ENCODE data around the gene NPB.

The NPB gene

DNA sequence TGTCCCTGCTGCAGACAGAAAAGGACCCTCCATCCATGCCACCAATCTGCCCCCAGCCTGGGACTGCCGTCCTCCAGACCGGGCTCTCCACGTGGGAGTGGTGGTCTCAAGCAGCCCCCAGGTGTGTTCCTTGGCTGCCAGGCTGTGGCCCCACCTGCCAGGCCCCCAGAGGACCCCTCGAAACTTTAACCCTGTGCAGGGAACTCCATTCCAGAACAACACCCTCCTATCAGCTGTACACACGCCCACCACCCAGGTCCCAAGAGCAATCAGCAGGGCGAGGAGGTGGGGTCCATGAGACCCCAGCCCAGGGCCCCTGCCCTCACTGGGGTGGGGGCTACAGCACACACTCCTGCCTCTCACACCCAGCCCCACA is 33.7 kb downstream of the NPB start:
- no peak overlapping the region for H3K27ac ChIP-seq (ENCODE audit: low read length)
- no CpG with 5 or more reads among the region's 6 CpGs for WGBS (ENCODE audit: insufficient coverage, insufficient read length)
- H3K4me3 ChIP-seq (ENCODE audit: low read length): no peak overlapping the region

GRCh38 chr17:81939218-81939617 is 37.2 kb downstream of the NPB start:
- no peak overlapping the region for H3K27ac ChIP-seq (ENCODE audit: low read length)
- no CpG with 5 or more reads among the region's 15 CpGs for WGBS (ENCODE audit: insufficient coverage, insufficient read length)
- no peak overlapping the region for H3K4me3 ChIP-seq (ENCODE audit: low read length)

More for the DNA sequence above, 33.7 kb downstream of the NPB start:
- DNase-seq (ENCODE audit: low read depth, low spot score): no peak
- peaks cover 4% of the 10 kb centered on the region for H3K4me1 ChIP-seq (ENCODE audit: control insufficient read depth, insufficient read depth, low read length)
- H3K36me3 ChIP-seq (ENCODE audit: control insufficient read depth, insufficient read depth, low read length): peaks cover 10% of the 10 kb centered on the region
- no peaks in the 10 kb centered on the region for H3K9me3 ChIP-seq (ENCODE audit: control insufficient read depth, insufficient read depth, low read length)
- no peaks in the 10 kb centered on the region for H3K27me3 ChIP-seq (ENCODE audit: control insufficient read depth, insufficient read depth, low read length)

GRCh38 chr17:81939881-81940385 is 37.9 kb downstream of the NPB start:
- no CpG with 5 or more reads among the region's 21 CpGs for WGBS (ENCODE audit: insufficient coverage, insufficient read length)
- H3K9me3 ChIP-seq (ENCODE audit: control insufficient read depth, insufficient read depth, low read length): no peaks in the 10 kb centered on the region
- no peaks in the 10 kb centered on the region for H3K27me3 ChIP-seq (ENCODE audit: control insufficient read depth, insufficient read depth, low read length)
- peaks cover 5% of the 10 kb centered on the region for H3K36me3 ChIP-seq (ENCODE audit: control insufficient read depth, insufficient read depth, low read length)
- H3K27ac ChIP-seq (ENCODE audit: low read length): no peak overlapping the region
- peaks cover 15% of the 10 kb centered on the region for H3K4me1 ChIP-seq (ENCODE audit: control insufficient read depth, insufficient read depth, low read length)
- no peak for DNase-seq (ENCODE audit: low read depth, low spot score)
- no peak overlapping the region for H3K4me3 ChIP-seq (ENCODE audit: low read length)

More at GRCh38 chr17:81939218-81939617, 37.2 kb downstream of the NPB start:
- Histone ChIP-seq H3K36me3 (ENCODE audit: control insufficient read depth, insufficient read depth, low read length) (peaks cover 10% of the 10 kb centered on the region), H3K9me3 (ENCODE audit: control insufficient read depth, insufficient read depth, low read length) (no peaks in the 10 kb centered on the region), H3K4me1 (ENCODE audit: control insufficient read depth, insufficient read depth, low read length) (peaks cover 15% of the 10 kb centered on the region), H3K27me3 (ENCODE audit: control insufficient read depth, insufficient read depth, low read length) (no peaks in the 10 kb centered on the region)
- no peak for DNase-seq (ENCODE audit: low read depth, low spot score)

GRCh38 chr17:81940538-81941483 is 38.8 kb downstream of the NPB start:
- WGBS (ENCODE audit: insufficient coverage, insufficient read length): no CpG with 5 or more reads among the region's 56 CpGs
- Histone ChIP-seq H3K9me3 (ENCODE audit: control insufficient read depth, insufficient read depth, low read length) (no peaks in the 10 kb centered on the region), H3K27me3 (ENCODE audit: control insufficient read depth, insufficient read depth, low read length) (no peaks in the 10 kb centered on the region), H3K36me3 (ENCODE audit: control insufficient read depth, insufficient read depth, low read length) (no peaks in the 10 kb centered on the region), H3K4me3 (ENCODE audit: low read length) (no peak overlapping the region), H3K4me1 (ENCODE audit: control insufficient read depth, insufficient read depth, low read length) (peaks cover 14% of the 10 kb centered on the region), H3K27ac (ENCODE audit: low read length) (no peak overlapping the region)
- no peak for DNase-seq (ENCODE audit: low read depth, low spot score)

DNA sequence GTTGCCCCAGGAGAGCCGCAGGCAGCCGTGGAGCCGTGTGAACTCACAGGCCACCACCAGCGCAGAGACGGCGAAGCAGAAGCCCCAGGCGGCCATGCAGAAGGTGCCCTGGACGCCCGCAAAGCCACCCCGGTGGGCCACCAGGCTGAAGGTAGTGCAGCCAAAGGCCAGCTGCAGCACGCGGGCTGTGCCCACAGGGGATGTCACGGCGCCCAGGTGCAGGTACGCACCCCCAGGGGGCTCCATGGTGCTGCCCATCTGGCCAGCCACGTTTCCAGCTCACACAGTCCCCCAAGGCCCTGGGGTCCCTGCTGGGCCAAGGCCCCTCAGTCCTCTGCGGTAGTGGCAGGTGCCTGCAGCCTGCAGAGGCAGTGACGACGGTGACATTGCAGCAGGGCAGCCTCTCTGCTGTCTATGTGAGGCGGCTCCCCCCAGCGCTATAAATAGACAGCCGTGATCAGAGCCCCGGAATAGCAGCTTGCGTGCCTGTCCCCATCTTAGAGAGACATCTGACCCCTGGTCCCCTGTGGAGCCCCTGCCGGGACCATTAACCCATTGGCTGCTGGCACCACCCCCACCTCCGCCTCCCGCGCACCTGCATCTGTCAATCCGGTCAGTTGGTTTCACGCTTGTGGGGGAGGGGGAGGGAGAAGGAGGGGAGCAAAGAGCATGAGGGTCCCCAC is 39.6 kb downstream of the NPB start:
- no CpG with 5 or more reads among the region's 30 CpGs for WGBS (ENCODE audit: insufficient coverage, insufficient read length)
- DNase-seq (ENCODE audit: low read depth, low spot score): no peak
- peaks cover 11% of the 10 kb centered on the region for H3K4me1 ChIP-seq (ENCODE audit: control insufficient read depth, insufficient read depth, low read length)
- H3K9me3 ChIP-seq (ENCODE audit: control insufficient read depth, insufficient read depth, low read length): no peaks in the 10 kb centered on the region
- H3K27ac ChIP-seq (ENCODE audit: low read length): no peak overlapping the region
- no peak overlapping the region for H3K4me3 ChIP-seq (ENCODE audit: low read length)
- no peaks in the 10 kb centered on the region for H3K36me3 ChIP-seq (ENCODE audit: control insufficient read depth, insufficient read depth, low read length)
- no peaks in the 10 kb centered on the region for H3K27me3 ChIP-seq (ENCODE audit: control insufficient read depth, insufficient read depth, low read length)

DNA sequence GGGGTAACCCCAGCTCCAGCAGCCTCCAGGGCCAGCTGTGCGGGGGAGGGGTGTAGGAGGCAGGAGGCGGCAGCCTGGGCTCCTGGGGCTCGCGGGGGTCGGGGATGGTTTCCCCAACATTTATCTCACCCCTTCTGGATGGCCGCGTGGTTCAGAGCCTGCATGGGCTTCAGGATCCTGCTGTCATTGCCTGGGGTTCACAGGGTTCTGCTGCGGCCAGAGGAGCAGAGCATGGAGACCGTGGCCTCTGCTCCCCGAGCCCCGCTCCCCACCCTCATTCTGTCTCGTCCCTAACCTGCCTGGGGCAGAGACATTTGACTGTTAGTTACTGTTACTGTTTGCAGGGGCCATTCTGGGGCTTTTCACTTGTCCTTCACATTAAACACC is 40.1 kb downstream of the NPB start:
- no CpG with 5 or more reads among the region's 12 CpGs for WGBS (ENCODE audit: insufficient coverage, insufficient read length)
- Histone ChIP-seq H3K36me3 (ENCODE audit: control insufficient read depth, insufficient read depth, low read length) (no peaks in the 10 kb centered on the region), H3K4me3 (ENCODE audit: low read length) (no peak overlapping the region), H3K4me1 (ENCODE audit: control insufficient read depth, insufficient read depth, low read length) (peaks cover 11% of the 10 kb centered on the region), H3K9me3 (ENCODE audit: control insufficient read depth, insufficient read depth, low read length) (no peaks in the 10 kb centered on the region), H3K27me3 (ENCODE audit: control insufficient read depth, insufficient read depth, low read length) (no peaks in the 10 kb centered on the region), H3K27ac (ENCODE audit: low read length) (no peak overlapping the region)
- DNase-seq (ENCODE audit: low read depth, low spot score): no peak

DNA sequence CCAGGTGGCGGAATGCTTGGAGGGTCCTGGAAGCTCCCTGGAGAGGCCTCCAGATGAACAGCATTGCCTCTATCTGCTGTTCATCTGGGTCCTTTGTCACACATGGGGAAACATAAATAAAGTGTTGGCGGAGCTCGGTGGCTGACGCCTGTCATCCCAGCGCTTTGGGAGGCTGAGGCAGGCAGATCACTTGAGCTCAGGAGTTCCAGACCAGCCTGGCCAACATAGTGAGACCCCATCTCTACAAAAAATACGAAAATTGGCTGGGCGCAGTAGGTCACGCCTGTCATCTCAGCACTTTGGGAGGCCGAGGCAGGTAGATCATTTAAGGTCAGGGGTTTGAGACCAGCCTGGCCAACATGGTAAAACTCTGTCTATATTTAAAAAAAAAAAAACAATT is 42.8 kb downstream of the NPB start:
- peaks cover 11% of the 10 kb centered on the region for H3K4me1 ChIP-seq (ENCODE audit: control insufficient read depth, insufficient read depth, low read length)
- WGBS (ENCODE audit: insufficient coverage, insufficient read length): no CpG with 5 or more reads among the region's 9 CpGs
- no peaks in the 10 kb centered on the region for H3K36me3 ChIP-seq (ENCODE audit: control insufficient read depth, insufficient read depth, low read length)
- no peak for DNase-seq (ENCODE audit: low read depth, low spot score)
- H3K4me3 ChIP-seq (ENCODE audit: low read length): no peak overlapping the region
- H3K9me3 ChIP-seq (ENCODE audit: control insufficient read depth, insufficient read depth, low read length): no peaks in the 10 kb centered on the region
- no peak overlapping the region for H3K27ac ChIP-seq (ENCODE audit: low read length)
- H3K27me3 ChIP-seq (ENCODE audit: control insufficient read depth, insufficient read depth, low read length): no peaks in the 10 kb centered on the region

- no peak for DNase-seq (ENCODE audit: low read depth, low spot score)
- Histone ChIP-seq H3K27me3 (ENCODE audit: control insufficient read depth, insufficient read depth, low read length) (no peaks in the 10 kb centered on the region), H3K9me3 (ENCODE audit: control insufficient read depth, insufficient read depth, low read length) (no peaks in the 10 kb centered on the region), H3K4me3 (ENCODE audit: low read length) (no peak within 1 kb of the TSS), H3K36me3 (ENCODE audit: control insufficient read depth, insufficient read depth, low read length) (no peaks in the 10 kb centered on the region), H3K4me1 (ENCODE audit: control insufficient read depth, insufficient read depth, low read length) (no peaks in the 10 kb centered on the region; the same call in 1 of the 2 replicates), H3K27ac (ENCODE audit: low read length) (no peak within 1 kb of the TSS)
- WGBS (ENCODE audit: insufficient coverage, insufficient read length): no CpG with 5 or more reads among the region's 13 CpGs
These were observed 45.2 kb downstream of the NPB start, which contains the start of gene MYADML2 for GRCh38 chr17:81947189-81947588. TSS of gene MYADML2 (minus strand) at chr17:81947233. CDS start at chr17:81941741, 5,492 bp downstream.

DNA sequence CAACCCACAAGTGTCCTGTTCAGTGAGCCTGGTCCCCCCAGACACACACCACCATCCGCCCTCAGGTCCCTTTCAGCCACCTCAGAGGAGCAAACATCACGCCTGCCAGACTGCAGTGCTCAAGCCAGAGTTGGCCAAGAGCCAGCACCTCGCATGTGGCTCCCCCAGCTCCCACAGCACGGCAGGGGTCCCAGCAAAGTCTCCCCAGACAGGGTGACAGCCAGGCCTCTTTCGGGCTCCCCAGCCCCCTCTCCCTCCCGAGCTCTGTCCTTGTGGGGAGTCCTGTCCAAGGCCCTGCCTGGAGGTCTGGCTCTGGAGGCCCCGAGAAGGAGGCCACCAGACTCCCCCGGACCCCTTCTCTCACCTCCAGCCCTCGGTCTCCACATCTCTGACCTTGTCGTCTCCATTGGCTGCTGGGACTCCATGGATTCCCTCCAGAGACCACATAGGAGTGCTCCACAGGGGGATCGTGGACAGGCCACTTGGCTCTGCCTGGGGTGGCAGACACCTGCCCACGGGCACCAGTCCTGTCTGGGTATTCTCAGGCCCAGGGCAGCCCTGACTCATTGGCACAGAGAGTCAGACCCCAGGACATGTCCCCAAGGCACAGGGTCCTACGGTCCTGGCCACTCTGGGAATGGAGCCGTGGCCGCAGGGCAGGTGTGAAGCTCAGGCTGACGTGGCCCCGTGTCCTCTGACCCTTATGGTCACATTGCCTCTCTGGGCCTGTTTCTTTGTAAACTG is 46.8 kb downstream of the NPB start:
- Histone ChIP-seq H3K27me3 (ENCODE audit: control insufficient read depth, insufficient read depth, low read length) (no peaks in the 10 kb centered on the region), H3K9me3 (ENCODE audit: control insufficient read depth, insufficient read depth, low read length) (no peaks in the 10 kb centered on the region), H3K4me1 (ENCODE audit: control insufficient read depth, insufficient read depth, low read length) (no peaks in the 10 kb centered on the region), H3K27ac (ENCODE audit: low read length) (no peak overlapping the region), H3K36me3 (ENCODE audit: control insufficient read depth, insufficient read depth, low read length) (no peaks in the 10 kb centered on the region), H3K4me3 (ENCODE audit: low read length) (no peak overlapping the region)
- WGBS (ENCODE audit: insufficient coverage, insufficient read length): no CpG with 5 or more reads among the region's 17 CpGs
- DNase-seq (ENCODE audit: low read depth, low spot score): no peak

DNA sequence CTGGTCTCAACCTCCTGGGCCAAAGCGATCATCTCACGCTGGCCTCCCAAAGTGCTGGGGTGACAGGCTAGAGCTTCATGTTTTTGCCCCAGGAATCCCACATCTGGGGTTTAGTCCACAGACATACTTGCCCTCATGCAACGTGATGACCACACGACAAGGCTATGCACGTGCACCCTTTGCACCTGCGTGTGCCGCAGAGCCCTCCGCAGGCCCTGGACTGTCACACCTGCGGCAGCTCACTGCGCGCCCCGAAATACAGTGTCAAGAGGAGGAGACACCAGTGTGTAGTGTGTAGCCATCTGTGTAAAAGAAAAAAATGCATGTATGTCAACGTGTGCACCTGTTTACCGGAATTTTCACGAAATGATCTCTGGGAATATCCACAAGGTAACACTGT is 48.5 kb downstream of the NPB start:
- WGBS (ENCODE audit: insufficient coverage, insufficient read length): no CpG with 5 or more reads among the region's 15 CpGs
- no peak for DNase-seq (ENCODE audit: low read depth, low spot score)
- no peak overlapping the region for H3K27ac ChIP-seq (ENCODE audit: low read length)

More for the DNA sequence above, 48.5 kb downstream of the NPB start:
- no peaks in the 10 kb centered on the region for H3K36me3 ChIP-seq (ENCODE audit: control insufficient read depth, insufficient read depth, low read length)
- no peaks in the 10 kb centered on the region for H3K9me3 ChIP-seq (ENCODE audit: control insufficient read depth, insufficient read depth, low read length)
- no peaks in the 10 kb centered on the region for H3K27me3 ChIP-seq (ENCODE audit: control insufficient read depth, insufficient read depth, low read length)
- no peak overlapping the region for H3K4me3 ChIP-seq (ENCODE audit: low read length)
- no peaks in the 10 kb centered on the region for H3K4me1 ChIP-seq (ENCODE audit: control insufficient read depth, insufficient read depth, low read length)
